Ectodermal cell (in vitro differentiated cells): ENCODE measurements around the gene ETV7.

Source experiments
- H3K27ac ChIP-seq: 2 replicates; pipeline ENCODE4 v1.7.0; 2013; ENCODE audit warnings: mild to moderate bottlenecking, low read depth, low read length; ENCODE audit not compliant: insufficient read depth, poor library complexity, severe bottlenecking
- H3K27me3 ChIP-seq: 2 replicates; pipeline ENCODE4 v1.7.0; 2013; ENCODE audit warnings: mild to moderate bottlenecking, low read length; ENCODE audit not compliant: insufficient read depth, control insufficient read depth, poor library complexity, severe bottlenecking
- H3K36me3 ChIP-seq: one replicate; pipeline ENCODE4 v1.7.0; 2013; ENCODE audit warnings: low read length; ENCODE audit not compliant: control insufficient read depth, insufficient read depth
- H3K4me1 ChIP-seq: one replicate; pipeline ENCODE4 v1.7.0; 2013; ENCODE audit warnings: low read length; ENCODE audit not compliant: control insufficient read depth, insufficient read depth
- H3K4me3 ChIP-seq: 2 replicates; pipeline ENCODE4 v1.7.0; 2013; ENCODE audit warnings: low read depth, low read length, control low read depth; ENCODE audit not compliant: insufficient read depth
- H3K9me3 ChIP-seq: 2 replicates; pipeline ENCODE4 v1.7.0; 2013; ENCODE audit warnings: mild to moderate bottlenecking, low read length, moderate library complexity; ENCODE audit not compliant: control insufficient read depth
- WGBS, 2 experiments: methylation state at CpG; one replicate each; pipeline ENCODE4 v1.1.7; 2013; ENCODE audit warnings: missing lambda C conversion rate in 2 of 2; 5-methylcytosine and 5-hydroxymethylcytosine counted together

Gene ETV7

DNA sequence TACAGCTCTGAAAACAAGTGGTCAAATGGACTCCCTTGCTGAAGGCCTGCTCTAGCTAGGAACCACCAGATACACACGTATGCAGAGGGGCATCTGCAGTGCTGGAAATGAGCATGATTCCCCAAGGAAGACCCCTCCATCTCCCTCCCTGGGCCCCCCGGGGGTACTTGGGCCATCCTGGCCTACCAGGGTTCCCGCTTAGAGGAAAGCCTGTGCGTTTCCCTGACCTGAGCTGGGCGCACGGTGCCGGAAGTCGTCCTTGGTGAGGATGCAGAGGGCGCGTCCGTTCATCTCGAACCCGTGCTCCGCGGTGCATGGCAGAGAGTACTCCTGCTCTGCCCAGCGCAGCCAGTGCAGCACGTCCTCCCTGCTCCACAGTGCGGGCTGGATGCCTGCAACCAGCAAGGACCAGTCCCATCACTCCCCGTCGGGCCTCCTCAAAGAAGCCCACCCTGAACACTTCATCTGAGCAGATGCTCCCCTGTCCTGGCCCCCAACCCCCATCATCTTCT is 11.8 kb downstream of the ETV7 start:
- Histone ChIP-seq H3K9me3 (no peaks in the 10 kb centered on the region), H3K4me3 (no peak overlapping the region), H3K27me3 (no peaks in the 10 kb centered on the region), H3K36me3 (no peaks in the 10 kb centered on the region), H3K27ac (no peak overlapping the region), H3K4me1 (no peaks in the 10 kb centered on the region)
- WGBS, 2 experiments: 93 to 96% methylated on average over 20 of the region's 20 CpGs

DNA sequence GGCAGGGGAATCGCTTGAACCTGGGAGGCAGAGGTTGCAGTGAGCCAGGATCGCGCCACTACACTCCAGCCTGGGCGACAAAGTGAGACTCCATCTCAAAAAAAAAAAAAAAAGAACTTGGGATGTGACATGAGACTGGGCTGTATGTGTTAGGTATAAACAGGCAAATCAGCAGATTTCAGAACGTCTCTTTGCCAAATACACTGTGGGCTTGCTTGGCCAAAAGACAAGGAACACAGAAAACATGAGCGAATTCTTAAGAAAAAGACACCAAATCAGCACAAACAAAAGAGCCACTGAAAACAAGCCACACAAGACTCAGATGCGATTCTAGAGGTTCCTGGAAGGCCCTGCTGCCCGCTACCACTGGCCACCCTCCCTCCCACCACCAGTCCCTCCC is 12.5 kb downstream of the ETV7 start:
- no peaks in the 10 kb centered on the region for H3K4me1 ChIP-seq
- 87 to 92% methylated on average over 8 of the region's 8 CpGs for WGBS, 2 experiments

DNA sequence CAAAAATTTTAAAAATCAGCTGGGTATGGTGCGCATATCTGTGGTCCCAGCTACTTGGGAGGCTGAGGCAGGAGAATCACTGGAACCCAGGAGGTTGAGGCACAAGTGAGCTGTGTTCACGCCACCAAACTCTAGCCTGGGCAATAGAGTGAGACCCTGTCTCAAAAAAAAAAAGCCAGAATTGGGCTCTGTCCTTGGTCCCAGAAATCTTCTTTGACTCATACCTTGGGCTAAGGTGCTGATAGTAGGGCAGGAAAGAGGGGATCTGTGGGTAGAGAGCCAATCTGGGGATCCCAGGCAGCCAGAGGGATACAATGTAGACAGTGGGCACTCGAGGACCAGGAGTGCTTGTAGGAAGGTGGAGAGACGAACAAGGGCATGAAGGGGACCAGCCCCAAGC is 13.3 kb downstream of the ETV7 start:
- Histone ChIP-seq H3K9me3 (no peaks in the 10 kb centered on the region), H3K27ac (no peak overlapping the region), H3K36me3 (no peaks in the 10 kb centered on the region), H3K4me3 (no peak overlapping the region), H3K4me1 (no peaks in the 10 kb centered on the region), H3K27me3 (no peaks in the 10 kb centered on the region)
- 93 to 96% methylated on average over 4 of the region's 4 CpGs for WGBS, 2 experiments

More for the DNA sequence above, 12.5 kb downstream of the ETV7 start:
- Histone ChIP-seq H3K27ac (no peak overlapping the region), H3K36me3 (no peaks in the 10 kb centered on the region), H3K4me3 (no peak overlapping the region), H3K9me3 (no peaks in the 10 kb centered on the region), H3K27me3 (no peaks in the 10 kb centered on the region)

DNA sequence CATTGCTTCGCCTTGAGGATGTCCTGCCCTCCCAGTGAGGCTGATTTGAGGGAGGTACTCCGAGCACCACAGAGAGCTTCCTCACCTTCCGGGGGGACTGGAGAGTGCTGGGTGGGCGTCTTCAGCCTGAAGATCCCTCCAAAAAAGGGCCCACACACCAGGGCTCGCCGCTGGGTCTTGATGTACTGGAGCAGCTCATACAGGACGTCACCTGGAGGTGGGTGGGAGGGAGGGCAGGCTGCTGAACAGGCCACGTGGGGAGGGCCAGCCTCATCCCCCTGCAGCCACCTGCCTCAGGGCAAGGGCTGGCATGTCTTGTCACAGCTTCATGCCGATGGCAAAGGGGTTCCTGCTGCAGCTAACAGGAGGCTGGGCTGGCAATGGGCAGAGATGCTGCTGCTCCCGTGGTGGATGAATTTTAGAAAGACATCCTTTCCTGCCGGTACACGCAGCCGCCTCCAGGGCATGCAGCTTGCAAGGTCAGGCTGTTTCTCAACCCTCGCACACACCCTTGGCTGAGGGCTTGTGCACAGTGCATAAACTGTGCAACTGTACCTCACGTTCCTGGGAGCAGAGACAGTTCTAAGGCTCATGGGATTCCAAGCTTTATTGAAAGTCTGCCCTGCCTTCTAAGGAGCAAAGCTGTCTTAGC is 14.0 kb downstream of the ETV7 start:
- Histone ChIP-seq H3K36me3 (no peaks in the 10 kb centered on the region), H3K4me3 (no peak overlapping the region), H3K9me3 (no peaks in the 10 kb centered on the region), H3K4me1 (no peaks in the 10 kb centered on the region), H3K27ac (no peak overlapping the region), H3K27me3 (no peaks in the 10 kb centered on the region)
- 75 to 78% methylated on average over 15 of the region's 15 CpGs for WGBS, 2 experiments

DNA sequence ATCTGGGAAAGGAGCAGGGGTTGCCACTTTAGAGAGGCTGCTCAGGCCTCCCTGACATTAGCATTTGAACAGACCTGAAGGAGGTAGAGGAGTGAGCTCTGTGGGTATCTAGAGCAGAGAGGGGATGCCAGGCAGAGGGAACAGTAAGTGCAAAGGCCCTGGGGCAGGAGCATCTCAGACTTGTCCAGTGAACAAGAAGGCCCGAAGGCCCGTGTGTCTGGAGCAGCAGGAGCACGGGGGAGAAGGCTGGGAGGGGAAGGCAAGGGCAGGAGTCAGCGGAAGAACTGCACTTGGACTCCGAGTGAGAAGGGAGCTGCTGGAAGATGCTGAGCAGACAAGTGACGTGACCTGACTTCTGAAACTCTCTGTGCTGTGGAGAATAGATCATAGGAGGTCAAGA is 15.4 kb downstream of the ETV7 start:
- WGBS, 2 experiments: 94 to 95% methylated on average over 6 of the region's 6 CpGs
- no peaks in the 10 kb centered on the region for H3K9me3 ChIP-seq
- no peaks in the 10 kb centered on the region for H3K27me3 ChIP-seq
- H3K4me1 ChIP-seq: no peaks in the 10 kb centered on the region
- H3K4me3 ChIP-seq: no peak overlapping the region
- H3K27ac ChIP-seq: no peak overlapping the region
- H3K36me3 ChIP-seq: no peaks in the 10 kb centered on the region

DNA sequence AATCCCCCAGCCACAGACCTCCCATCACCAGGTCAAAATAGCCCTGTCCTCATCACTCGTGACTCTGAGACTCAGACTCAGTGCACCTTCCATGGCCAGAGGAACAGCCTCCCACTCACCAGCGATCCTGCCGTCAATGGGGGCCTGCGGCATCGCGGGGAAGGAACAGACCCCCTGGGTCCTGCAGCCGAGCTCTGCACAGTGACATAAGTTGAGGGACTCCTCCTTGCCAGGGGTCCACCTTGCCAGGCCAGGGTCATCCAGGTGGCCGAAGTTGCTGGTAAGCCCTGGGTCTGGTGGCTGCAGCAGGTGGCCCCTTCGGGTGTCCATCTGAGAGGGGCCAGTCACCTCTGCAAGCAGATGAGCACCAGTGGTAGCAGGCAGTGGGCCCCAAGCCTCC is 16.3 kb downstream of the ETV7 start:
- WGBS, 2 experiments: 81 to 88% methylated on average over 9 of the region's 9 CpGs
- Histone ChIP-seq H3K27me3 (no peaks in the 10 kb centered on the region), H3K27ac (no peak overlapping the region), H3K4me3 (no peak overlapping the region), H3K4me1 (no peaks in the 10 kb centered on the region), H3K9me3 (no peaks in the 10 kb centered on the region), H3K36me3 (no peaks in the 10 kb centered on the region)

DNA sequence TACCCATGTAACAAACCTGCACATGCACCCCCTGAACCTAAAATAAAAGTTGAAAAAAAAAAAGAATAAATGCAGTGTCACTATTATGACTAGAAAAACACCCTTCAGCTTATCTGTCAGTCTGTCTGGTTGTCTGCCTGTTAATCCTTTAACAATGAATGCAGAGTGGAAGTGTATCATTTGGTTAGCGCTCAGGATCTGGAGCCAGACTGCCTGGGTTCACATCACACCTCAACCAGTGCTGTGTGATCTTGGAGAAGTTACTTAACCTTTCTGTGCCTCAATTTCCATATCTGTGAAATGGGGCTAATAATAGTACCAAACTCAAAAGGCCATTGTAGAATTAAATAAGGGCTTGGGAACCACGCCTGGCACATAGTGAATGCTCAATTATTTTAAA is 16.8 kb downstream of the ETV7 start:
- Histone ChIP-seq H3K4me3 (no peak overlapping the region), H3K36me3 (no peaks in the 10 kb centered on the region), H3K9me3 (no peaks in the 10 kb centered on the region), H3K27ac (no peak overlapping the region), H3K4me1 (no peaks in the 10 kb centered on the region), H3K27me3 (no peaks in the 10 kb centered on the region)
- WGBS, 2 experiments: 85 to 92% methylated on average over 2 of the region's 2 CpGs

DNA sequence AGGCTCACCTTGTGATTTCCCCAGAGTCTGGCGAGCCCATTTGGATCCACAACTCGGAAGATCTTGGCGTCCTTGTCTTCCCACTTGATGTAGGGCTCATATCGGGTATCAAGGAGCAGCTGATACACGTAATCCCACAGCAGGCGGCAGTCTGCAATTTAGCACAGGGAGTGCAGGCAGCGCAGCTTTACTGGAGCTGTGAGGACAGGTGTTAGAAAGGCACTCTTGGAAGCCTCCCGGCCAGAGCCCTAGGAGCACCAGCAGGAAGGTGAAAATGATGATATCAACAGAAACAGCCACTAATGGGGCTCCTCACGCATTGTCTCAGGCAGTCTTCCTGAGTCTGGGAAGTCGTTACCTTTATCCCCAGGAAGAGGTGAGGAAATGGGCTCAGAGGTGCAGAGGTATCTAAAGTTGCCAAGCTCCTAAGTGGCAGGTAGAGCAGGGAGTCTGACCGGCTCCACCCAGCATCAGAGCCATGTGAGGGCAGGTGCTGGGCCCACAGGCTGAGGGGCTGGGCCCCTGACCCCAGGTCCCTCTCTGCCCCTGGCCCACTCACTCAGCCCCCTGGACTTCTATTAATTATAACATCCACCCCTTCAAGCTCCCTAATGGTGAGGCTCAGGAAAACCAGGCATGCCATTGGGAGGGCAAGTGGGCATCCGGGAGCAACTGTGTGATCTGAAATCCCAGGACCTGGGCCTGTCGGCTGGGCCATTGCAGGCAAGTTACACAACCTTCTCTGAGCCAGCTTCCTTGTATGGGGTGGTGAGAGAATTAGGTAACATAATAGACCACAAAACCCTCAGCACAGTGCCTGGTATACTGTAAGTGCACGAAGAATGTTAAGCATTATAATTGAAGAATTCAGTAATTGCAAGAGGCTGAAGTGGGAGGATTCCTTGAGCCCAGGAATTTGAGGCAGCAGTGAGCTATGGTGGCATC is 18.3 kb downstream of the ETV7 start:
- H3K27ac ChIP-seq: no peak overlapping the region
- no peaks in the 10 kb centered on the region for H3K4me1 ChIP-seq

DNA sequence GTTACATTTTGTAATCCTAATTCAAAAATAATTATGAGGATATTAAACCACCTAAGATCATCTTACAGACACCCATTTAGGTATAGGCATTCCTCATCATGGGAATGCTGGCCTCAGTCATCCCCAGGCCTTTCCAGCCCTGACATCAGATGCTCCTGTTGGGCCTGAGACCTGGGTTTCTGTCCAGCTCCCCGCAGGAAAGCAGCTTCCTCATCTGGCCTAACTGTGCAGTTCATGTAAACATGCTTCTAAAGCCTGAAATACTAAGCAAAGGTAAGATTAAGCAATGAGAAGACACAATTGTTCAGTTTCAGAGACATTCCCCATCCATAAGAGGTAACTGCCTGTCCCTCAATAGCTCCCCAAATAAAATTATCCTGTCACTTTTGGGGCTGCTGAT is 19.0 kb downstream of the ETV7 start:
- no peak overlapping the region for H3K4me3 ChIP-seq
- no peaks in the 10 kb centered on the region for H3K9me3 ChIP-seq
- H3K36me3 ChIP-seq: no peaks in the 10 kb centered on the region
- 88 to 89% methylated on average over 1 of the region's 1 CpG for WGBS, 2 experiments
- H3K4me1 ChIP-seq: no peaks in the 10 kb centered on the region
- no peak overlapping the region for H3K27ac ChIP-seq
- no peaks in the 10 kb centered on the region for H3K27me3 ChIP-seq

More for the DNA sequence above, 18.3 kb downstream of the ETV7 start:
- Histone ChIP-seq H3K36me3 (no peaks in the 10 kb centered on the region), H3K9me3 (no peaks in the 10 kb centered on the region), H3K27me3 (no peaks in the 10 kb centered on the region), H3K4me3 (no peak overlapping the region)
- WGBS, 2 experiments: 90% methylated on average over 13 to 14 of the region's 14 CpGs

DNA sequence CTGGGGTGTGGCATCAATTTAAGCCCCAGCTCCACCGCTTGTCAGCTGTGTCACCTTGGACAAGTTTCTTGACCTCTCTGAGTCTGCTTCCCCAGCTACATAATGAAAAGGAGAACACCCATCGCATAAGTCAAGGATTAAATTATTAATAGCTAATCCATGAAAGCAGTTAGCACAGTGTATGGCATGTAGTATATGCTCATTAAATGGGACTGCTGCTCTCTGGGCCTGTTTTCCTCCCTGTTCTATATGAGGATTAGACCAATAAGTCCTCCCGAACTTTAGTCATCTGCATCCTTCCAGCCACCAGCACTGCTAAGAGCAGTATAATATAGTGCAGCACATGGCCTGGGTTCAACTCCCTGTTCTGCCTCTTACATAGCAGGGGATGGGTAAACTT is 19.7 kb downstream of the ETV7 start:
- WGBS, 2 experiments: 87 to 93% methylated on average over 3 of the region's 3 CpGs
- no peaks in the 10 kb centered on the region for H3K9me3 ChIP-seq
- H3K36me3 ChIP-seq: no peaks in the 10 kb centered on the region
- H3K4me3 ChIP-seq: no peak overlapping the region
- no peak overlapping the region for H3K27ac ChIP-seq
- no peaks in the 10 kb centered on the region for H3K27me3 ChIP-seq
- no peaks in the 10 kb centered on the region for H3K4me1 ChIP-seq
